ENCODE results near the gene SLC35B2.

Gene SLC35B2

DNA sequence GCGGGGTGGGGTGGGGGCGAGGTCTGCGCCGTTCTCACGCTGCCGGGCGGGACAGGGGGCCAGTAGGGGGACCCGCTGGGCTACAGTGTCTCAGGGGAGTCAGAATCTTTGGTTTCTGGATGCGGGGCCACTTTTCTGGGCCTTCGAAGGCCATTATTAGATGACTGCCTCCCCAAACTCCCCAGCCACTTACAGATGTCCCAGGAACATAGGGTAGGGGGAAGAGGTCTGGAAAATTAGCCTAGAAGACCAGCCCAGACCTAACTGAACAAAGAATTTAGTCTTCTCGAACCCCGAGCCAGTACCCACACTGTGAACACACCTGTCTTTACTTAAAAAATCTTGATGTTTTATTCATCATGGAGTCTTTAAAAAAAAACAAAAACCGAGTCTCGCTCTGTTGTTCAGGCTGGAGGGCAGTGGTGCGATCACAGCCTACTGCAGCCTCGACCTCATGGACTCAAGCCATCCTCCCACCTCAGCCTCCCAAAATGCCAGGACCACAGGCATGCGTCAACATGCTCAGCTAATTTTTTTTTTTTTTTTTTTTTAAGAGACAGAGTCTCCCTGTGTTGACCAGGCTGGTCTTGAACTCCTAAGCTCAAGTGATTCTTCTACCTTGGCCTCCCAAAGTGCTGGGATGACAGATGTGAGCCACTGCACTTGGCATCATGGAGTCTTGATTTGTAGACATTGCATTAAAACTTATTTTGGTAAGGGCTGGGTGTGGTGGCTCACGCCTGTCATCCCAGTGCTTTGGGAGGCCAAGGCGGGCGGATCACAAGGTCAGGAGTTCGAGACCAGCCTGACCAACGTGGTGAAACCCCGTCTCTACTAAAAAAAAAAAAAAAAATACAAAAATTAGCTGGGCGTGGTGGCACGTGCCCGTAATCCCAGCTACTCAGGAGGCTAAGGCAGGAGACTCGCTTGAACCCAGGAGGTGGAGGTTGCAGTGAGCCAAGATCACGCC is 37.2 kb downstream of the SLC35B2 start:
- no peak for DNase-seq

DNA sequence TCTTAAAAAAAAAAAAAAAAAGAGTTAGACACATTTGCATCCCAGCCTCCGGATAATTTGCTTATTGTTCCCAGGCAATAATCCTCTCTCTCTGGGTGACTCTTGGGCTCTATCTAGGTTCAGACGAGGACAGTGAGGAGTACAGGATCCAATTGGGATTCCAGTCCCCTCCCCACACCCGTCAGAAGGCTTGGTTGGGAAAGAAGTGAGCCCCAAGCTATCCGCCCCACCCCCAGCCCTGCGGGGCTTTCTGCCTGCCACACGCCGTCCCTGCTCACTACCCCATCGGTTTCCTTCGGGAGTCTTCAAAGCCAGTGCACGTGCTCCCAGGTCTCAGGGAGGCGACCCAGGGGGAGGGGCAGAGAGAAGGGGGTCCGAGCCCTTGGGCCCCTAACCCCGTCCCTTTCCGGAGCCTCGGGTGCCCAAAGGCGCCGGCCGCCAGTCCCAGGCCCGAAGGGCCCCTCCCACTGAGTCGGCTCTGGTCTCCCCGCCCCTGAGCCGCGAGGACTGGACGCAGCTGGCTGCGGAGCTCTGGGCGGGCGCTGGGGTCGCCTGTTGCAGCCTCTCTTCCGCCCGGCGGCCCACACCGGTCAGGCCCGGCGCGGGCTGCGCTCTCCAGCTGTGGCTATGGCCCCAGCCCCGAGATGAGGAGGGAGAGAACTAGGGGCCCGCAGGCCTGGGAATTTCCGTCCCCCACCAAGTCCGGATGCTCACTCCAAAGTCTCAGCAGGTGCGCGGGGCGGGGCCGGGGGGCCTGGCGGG is 38.1 kb downstream of the SLC35B2 start:
- no peak for DNase-seq

DNA sequence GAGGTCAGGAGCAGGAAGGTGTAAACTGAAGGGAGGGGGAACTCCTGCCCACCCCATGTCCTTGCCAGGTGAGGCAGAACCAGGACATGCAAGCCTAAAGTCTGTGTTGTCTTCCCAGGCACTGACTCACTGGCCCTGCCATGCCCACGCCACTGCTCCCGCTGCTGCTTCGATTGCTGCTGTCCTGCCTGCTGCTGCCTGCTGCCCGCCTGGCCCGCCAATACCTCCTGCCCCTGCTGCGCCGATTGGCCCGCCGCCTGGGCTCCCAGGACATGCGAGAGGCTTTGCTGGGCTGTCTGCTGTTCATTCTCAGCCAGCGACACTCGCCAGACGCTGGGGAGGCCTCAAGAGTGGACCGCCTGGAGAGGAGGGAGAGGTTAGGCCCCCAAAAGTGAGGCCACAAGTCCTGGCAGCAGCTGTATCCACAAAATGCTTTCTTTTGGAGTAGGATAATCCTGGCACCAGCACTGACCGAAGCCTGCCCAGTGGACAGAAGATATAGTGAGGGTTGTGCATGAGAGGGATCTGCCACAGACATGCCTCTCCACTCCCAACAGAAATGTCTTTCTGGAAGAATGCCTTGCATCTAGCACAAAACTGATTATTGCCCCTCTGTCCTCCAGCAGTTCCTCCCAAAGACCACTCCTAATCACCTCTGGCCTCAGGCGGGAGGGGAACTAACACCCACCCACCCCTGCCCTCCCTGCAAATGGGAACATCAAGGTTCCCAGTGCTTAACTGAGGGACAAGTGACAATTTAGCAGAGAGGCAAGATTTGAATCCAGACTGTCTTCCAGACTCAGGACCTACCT is 39.8 kb downstream of the SLC35B2 start:
- DNase-seq: no peak

DNA sequence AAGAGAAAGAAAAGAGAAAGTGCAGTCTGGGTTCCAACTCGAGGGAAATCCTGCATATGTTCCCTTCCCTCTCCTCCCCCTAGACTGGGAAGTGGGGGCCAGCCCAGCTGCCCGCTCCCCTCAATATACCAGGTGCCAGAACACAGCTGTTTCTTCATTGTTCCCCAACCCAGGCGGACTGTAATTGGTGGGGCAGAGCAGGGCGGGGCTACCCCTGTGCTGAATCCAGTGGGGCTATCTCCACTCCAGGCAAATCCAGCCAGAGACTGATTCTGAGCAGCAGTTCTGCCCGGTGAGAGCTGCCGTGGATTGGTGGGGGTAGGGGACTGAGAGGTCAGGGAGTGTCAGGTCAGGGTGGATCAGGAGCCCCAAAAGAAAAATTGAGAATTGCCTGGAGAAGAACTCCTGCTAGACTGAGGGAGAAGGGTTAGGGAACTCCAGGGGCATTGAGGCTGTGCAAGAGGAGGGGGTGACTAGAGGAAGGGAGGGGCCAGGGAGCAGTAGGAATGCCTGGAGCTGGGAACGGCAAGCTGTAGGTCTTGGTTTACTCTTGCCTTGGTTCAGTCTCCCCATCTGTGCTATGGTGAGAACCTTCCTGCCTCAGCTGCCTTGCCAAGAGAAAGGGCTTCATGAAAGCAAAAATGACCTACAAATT is 40.5 kb downstream of the SLC35B2 start, which contains the start of gene MYMX:
Gene MYMX (plus strand): TSS at position 250 of the 655 bp plus-strand sequence. CDS start 546 bp downstream, outside the sequence.
- DNase-seq: no peak

DNA sequence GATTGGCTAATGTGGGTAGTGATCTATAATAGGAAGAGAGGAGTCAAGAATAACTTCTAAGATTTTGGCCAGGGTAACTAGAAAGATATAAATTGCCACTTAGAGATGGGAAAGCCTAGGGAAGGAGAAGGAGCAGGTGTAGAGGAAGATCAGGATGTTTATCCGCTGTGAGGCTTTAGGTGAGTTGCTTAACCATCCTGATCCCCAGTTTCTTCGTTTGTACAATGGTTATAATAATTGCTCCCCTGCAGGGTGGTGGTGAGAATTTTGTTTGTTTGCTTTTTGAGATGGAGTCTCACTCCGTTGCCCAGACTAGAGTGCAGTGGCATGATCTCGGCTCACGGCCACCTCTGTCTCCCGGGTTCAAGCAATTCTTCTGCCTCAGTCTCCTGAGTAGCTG is 43.0 kb downstream of the SLC35B2 start:
- DNase-seq: no peak

DNA sequence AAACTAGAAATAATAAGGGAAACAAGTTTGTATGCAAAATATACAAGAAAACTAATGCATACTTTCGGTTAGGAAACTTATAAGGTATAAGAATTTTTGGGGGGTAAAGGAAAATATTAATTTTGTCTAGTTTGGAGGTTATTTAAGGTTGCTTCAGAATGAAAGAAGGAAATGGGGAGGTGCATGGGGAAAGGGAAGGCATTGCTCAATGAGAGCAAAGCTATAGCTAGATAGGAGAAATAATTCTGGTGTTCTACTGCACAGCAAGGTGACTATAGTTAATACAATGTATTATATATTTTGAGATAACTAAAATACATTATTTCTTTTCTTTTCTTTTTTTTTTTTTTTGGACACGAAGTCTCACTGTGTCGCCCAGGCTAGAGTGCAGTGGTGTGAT is 46.0 kb downstream of the SLC35B2 start:
- DNase-seq: no peak

DNA sequence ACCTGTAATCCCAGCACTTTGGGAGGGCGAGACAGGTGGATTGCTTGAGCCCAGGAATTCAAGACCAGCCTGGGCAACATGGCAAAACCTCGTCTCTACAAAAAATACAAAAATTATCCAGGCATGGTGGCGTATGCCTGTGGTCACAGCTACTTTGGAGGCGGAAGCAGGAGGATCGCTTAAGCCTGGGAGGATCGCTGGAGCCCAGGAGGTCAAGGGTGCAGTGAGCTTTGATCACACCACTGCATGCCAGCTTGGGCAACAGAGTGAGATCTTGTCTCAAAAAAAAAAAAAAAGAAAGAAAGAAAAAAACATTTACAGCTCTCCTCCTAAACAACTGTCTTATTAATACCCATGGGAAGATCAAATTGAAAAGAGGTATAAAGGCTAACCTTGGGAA is 49.4 kb downstream of the SLC35B2 start:
- no peak for DNase-seq
